ENCODE data around the gene NMT1.

NMT1 gene

DNA sequence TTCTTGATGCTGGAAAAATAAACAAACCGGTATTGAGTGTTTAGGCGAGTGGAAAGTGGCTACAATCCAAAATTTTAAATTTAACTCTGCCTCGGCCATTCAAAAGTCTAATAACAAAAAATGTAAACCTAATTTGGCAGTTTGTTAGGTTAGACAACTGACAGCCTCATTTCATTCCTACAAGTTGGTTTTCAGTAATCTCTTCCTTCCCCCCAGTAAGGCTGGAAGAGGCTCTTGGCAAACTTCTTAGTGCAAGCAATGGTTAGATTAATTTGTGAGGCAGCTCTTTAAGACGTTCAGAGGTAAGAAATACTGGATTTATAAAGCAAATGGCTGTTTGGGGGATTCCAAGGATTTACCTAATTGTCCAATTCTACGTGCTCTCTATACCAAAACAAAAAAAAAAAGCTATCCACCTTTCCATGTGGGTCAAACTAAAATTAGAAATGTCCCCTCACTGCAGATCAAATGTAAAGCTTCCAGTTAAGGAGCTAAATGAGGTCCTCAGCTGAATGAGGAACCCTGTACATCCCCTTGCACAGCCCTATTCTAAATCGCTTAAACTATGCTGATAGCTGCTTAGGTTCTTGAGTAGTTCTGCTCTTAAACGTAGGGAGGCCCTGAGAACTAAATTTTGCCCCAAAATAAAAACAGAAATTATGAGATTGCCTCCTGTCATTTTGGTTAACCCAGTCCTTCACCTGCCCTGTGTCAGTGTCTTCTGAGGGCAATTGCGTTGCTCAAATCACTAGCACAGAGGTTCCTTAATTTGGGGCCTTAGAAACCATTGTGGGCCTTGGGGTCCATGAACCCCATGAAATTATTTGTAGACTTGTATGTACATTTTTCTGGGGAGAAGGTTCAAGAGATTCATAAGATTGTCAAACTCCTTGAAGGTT, 90.0 kb downstream of the NMT1 start:
- no peak for DNase-seq (ENCODE audit: low read depth)

- no peak for DNase-seq (ENCODE audit: low read depth)
Observed at GRCh38 chr17:45155029-45155428, 93.9 kb downstream of the NMT1 start.

- no peak for DNase-seq (ENCODE audit: low read depth)
Observed at GRCh38 chr17:45155483-45155882, 94.4 kb downstream of the NMT1 start.

GRCh38 chr17:45156242-45156641, 95.1 kb downstream of the NMT1 start:
- no peak for DNase-seq (ENCODE audit: low read depth)
